Peyer's patch (tissue), 4 donors: ENCODE results near the gene SHB.

Experiments
- POLR2A ChIP-seq, 2 donors: fragments of 450-650 bp; IDR thresholded peaks; one replicate each; pipeline ENCODE4 v1.5.1; 2017; ENCODE audit warnings: antibody characterized with exemption in 2 of 2, mild to moderate bottlenecking in 2 of 2, moderate library complexity in 2 of 2
- TF ChIP-seq, protein P1 (sequence below), 6 experiments: fragments of 450-650 bp in 4 of 6; fragments of 200-600 bp in 2 of 6; sonication (generic) in 1 of 6; IDR thresholded peaks; one replicate each; pipeline ENCODE4 v1.5.1; 2017 to 2019; ENCODE audit warnings: antibody characterized with exemption in 6 of 6, mild to moderate bottlenecking in 3 of 6, moderate library complexity in 1 of 6

DNA sequence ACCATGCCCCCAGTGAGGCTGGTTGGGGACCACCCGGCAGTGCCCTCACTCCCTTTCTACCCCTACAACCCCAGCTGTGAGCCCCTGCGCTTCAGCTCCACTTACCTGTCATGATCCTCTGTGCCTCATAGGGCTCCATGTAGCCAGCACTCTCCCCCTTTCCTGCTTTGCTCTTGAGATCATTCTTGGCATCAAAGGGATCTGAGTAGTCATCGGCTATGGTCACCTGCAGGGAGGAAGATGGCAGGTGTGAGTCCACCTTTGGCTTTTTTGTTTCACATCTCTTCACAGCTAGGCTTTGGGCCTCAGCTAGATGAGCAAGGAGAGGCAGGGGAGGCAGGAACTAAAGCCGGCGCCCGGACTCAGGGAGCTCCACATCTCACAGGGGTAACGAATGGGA, 53.1 kb downstream of the SHB start:
- TF ChIP-seq POLR2A (IDR thresholded peaks at IDR 0.05), result no peak
- TF ChIP-seq, protein P1, sequence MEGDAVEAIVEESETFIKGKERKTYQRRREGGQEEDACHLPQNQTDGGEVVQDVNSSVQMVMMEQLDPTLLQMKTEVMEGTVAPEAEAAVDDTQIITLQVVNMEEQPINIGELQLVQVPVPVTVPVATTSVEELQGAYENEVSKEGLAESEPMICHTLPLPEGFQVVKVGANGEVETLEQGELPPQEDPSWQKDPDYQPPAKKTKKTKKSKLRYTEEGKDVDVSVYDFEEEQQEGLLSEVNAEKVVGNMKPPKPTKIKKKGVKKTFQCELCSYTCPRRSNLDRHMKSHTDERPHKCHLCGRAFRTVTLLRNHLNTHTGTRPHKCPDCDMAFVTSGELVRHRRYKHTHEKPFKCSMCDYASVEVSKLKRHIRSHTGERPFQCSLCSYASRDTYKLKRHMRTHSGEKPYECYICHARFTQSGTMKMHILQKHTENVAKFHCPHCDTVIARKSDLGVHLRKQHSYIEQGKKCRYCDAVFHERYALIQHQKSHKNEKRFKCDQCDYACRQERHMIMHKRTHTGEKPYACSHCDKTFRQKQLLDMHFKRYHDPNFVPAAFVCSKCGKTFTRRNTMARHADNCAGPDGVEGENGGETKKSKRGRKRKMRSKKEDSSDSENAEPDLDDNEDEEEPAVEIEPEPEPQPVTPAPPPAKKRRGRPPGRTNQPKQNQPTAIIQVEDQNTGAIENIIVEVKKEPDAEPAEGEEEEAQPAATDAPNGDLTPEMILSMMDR (IDR thresholded peaks at IDR 0.05), result no peak
